Upper lobe of left lung (tissue), 6 donors: Measurements from ENCODE around the gene MOGAT2. TPM values are rescaled to one million over a fixed set of nuclear protein-coding genes. Genes with fewer than 3 reads are reported as not detected.

Experiments used
- ATAC-seq, 2 donors: fragments of 200-7000 bp; cut with Tn5 transposase; one replicate each; pipeline ENCODE4 v1.9.1; 2022; ENCODE audit warnings: mild to moderate bottlenecking in 2 of 2, moderate library complexity in 2 of 2; ENCODE audit not compliant: low FRiP score in 2 of 2
- DNase-seq, 2 donors: peaks; one replicate each; pipeline ENCODE4 v3.0.0-alpha.2; 2019 to 2020
- H3K27ac ChIP-seq, 4 donors: fragments of 200-600 bp; sonication (generic); one replicate each; pipeline ENCODE4 v1.5.1; 2016 to 2019
- H3K27me3 ChIP-seq, 4 donors: fragments of 200-600 bp; sonication (generic); one replicate each; pipeline ENCODE4 v1.5.1; 2017 to 2019
- H3K36me3 ChIP-seq, 4 donors: fragments of 200-600 bp; sonication (generic); one replicate each; pipeline ENCODE4 v1.5.1; 2016 to 2019
- H3K4me1 ChIP-seq, 4 donors: fragments of 200-600 bp; sonication (generic); one replicate each; pipeline ENCODE4 v1.5.1; 2018 to 2019
- H3K4me3 ChIP-seq, 4 donors: fragments of 200-600 bp; sonication (generic); one replicate each; pipeline ENCODE4 v1.5.1; 2017 to 2019; ENCODE audit warnings: mild to moderate bottlenecking in 2 of 4, moderate library complexity in 1 of 4
- H3K9me3 ChIP-seq, 4 donors: fragments of 200-600 bp; sonication (generic); one replicate each; pipeline ENCODE4 v1.5.1; 2018 to 2019
- EP300 ChIP-seq, 4 donors: sonication (generic); formaldehyde crosslinking; IDR thresholded peaks; one replicate each; pipeline ENCODE4 v1.5.1; 2017; ENCODE audit warnings: antibody characterized with exemption in 4 of 4, control low read depth in 2 of 4
- POLR2A ChIP-seq, 4 donors: fragments of 450-650 bp; IDR thresholded peaks; one replicate each; pipeline ENCODE4 v1.5.1; 2016 to 2017; ENCODE audit warnings: antibody characterized with exemption in 4 of 4, mild to moderate bottlenecking in 2 of 4
- POLR2AphosphoS5 ChIP-seq, 2 donors: sonication (generic); formaldehyde crosslinking; IDR thresholded peaks; one replicate each; pipeline ENCODE4 v1.5.1; 2017; ENCODE audit warnings: antibody characterized with exemption in 2 of 2
- WGBS, 2 donors: methylation state at CpG; one replicate each; pipeline ENCODE4 v1.1.5; 2017 to 2018; 5-methylcytosine and 5-hydroxymethylcytosine counted together
- total RNA-seq, 6 donors: library from RNA; depleted of rRNA in 4 of 6; stranded (reverse); fragments of >200 nt in 4 of 6; gene quantifications; one replicate each; pipeline versions ENCODE4 v1.1.0 to v1.2.1, GENCODE V29; 2016 to 2021
- TF ChIP-seq, protein P1 (sequence below), 6 experiments: fragments of 450-650 bp in 4 of 6; fragments of 200-600 bp in 2 of 6; sonication (generic) in 2 of 6; IDR thresholded peaks; one replicate each; pipeline ENCODE4 v1.5.1; 2016 to 2019; ENCODE audit warnings: antibody characterized with exemption in 6 of 6
- donor health status: DM: no; HTN: no; CAD: no; lungs with moderate emphysema.
- donor health status: DM: no; HTN: yes; CAD: no; lungs with severe emphysema.

Gene MOGAT2
- total RNA-seq, 6 donors from 2014 or later = 0.11 to 0.13 TPM; not detected in 4

DNA sequence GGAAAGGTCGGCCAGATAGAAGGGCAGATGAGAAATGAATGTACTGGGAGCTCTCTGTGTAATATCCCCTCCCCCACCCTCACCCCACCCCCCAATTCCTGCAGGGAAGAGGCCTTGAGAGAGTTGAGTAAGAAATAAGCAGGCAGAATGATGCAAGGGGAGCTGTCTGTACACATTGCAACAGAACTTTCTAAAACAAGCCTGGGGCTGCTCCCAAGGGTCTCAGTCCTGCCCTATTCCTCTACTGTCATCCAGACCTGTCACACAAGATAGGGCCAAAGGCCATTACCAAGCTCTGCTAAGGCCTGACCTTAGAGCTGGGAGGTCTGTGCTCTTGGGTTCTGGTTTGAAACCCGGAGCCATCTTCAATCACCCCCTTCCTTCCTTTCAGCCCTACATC, 45.2 kb downstream of the MOGAT2 start:
- H3K4me1 ChIP-seq = peaks cover 2 to 27% (median 14%) of the 10 kb centered on the region in 4 donors
- H3K36me3 ChIP-seq = no peaks in the 10 kb centered on the region
- H3K27me3 ChIP-seq = no peaks in the 10 kb centered on the region
- no peak for DNase-seq
- peak overlapping the region in 3 of 4 donors; percentile 16 to 74 (median 70) for H3K27ac ChIP-seq
- 51 to 59% methylated on average over 2 of the region's 2 CpGs for WGBS, 2 donors
- no peaks in the 10 kb centered on the region for H3K9me3 ChIP-seq
- ATAC-seq = no peak
- H3K4me3 ChIP-seq = no peak overlapping the region
- TF ChIP-seq POLR2AphosphoS5 (IDR thresholded peaks at IDR 0.05) (peak in 1 of 2 donors; percentile 11), POLR2A (IDR thresholded peaks at IDR 0.05) (no peak), EP300 (IDR thresholded peaks at IDR 0.05) (peak in 1 of 4 donors; percentile 31)
- TF ChIP-seq, protein P1, sequence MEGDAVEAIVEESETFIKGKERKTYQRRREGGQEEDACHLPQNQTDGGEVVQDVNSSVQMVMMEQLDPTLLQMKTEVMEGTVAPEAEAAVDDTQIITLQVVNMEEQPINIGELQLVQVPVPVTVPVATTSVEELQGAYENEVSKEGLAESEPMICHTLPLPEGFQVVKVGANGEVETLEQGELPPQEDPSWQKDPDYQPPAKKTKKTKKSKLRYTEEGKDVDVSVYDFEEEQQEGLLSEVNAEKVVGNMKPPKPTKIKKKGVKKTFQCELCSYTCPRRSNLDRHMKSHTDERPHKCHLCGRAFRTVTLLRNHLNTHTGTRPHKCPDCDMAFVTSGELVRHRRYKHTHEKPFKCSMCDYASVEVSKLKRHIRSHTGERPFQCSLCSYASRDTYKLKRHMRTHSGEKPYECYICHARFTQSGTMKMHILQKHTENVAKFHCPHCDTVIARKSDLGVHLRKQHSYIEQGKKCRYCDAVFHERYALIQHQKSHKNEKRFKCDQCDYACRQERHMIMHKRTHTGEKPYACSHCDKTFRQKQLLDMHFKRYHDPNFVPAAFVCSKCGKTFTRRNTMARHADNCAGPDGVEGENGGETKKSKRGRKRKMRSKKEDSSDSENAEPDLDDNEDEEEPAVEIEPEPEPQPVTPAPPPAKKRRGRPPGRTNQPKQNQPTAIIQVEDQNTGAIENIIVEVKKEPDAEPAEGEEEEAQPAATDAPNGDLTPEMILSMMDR (IDR thresholded peaks at IDR 0.05) = no peak

DNA sequence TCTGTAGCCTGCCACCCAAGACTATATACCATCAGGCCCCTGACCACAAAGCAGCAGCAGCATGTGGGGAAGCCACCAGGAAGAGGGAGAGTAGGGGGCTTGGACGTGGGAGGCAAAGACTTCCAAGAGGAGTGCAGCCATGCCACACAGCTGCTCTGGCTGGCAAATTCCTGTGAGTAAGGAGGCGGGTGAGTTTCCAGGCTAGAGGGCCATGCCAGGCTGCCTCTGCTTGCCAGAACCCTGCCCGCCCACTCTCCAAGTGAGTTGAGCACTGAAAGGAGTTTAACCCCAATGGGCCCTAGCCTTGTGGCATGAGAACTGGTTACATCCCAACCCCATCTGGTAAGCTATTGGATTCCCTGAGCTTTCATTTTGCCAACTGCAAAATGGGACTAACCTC, 46.2 kb downstream of the MOGAT2 start:
- peak overlapping the region in 1 of 4 donors; percentile 74 for H3K27ac ChIP-seq
- no peak for ATAC-seq
- no peaks in the 10 kb centered on the region for H3K9me3 ChIP-seq
- 47 to 78% methylated on average over 3 of the region's 3 CpGs for WGBS, 2 donors
- peaks cover 0 to 4% (median 0%) of the 10 kb centered on the region in 4 donors for H3K27me3 ChIP-seq
- TF ChIP-seq, protein P1 (IDR thresholded peaks at IDR 0.05) = no peak
- TF ChIP-seq POLR2A (IDR thresholded peaks at IDR 0.05) (no peak), EP300 (IDR thresholded peaks at IDR 0.05) (no peak), POLR2AphosphoS5 (IDR thresholded peaks at IDR 0.05) (no peak)
- DNase-seq = no peak
- H3K36me3 ChIP-seq = no peaks in the 10 kb centered on the region
- no peak overlapping the region for H3K4me3 ChIP-seq
- H3K4me1 ChIP-seq = peaks cover 11 to 36% (median 22%) of the 10 kb centered on the region in 4 donors

DNA sequence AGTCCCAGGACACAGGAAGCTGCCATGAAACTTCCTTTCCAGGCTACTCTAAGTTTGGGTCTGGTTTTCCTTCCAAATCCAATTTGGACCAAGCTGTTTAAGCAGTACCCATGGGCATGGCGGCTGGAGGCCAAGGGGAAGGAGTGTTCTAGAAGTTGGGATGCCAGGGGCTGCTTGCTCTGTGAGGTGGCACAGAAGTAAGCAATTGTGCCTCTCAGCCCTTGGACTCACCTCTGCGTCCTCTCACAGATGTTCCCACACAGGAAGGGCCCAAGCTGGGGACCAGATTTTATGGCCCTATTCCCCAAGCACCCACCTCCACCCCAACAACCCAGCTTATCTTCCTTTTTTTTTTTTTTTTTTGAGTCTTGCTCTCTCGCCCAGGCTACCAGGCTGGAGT, 47.5 kb downstream of the MOGAT2 start:
- Histone ChIP-seq H3K4me1 (peaks cover 13 to 43% (median 30%) of the 10 kb centered on the region in 4 donors), H3K9me3 (no peaks in the 10 kb centered on the region), H3K27ac (no peak overlapping the region), H3K4me3 (no peak overlapping the region), H3K27me3 (peaks cover 0 to 10% (median 0%) of the 10 kb centered on the region in 4 donors), H3K36me3 (no peaks in the 10 kb centered on the region)
- TF ChIP-seq EP300 (IDR thresholded peaks at IDR 0.05) (no peak), POLR2A (IDR thresholded peaks at IDR 0.05) (no peak), POLR2AphosphoS5 (IDR thresholded peaks at IDR 0.05) (no peak)
- TF ChIP-seq, protein P1 (IDR thresholded peaks at IDR 0.05) = no peak
- WGBS, 2 donors = 90 to 96% methylated on average over 3 of the region's 3 CpGs
- DNase-seq (no peak), ATAC-seq (no peak)

DNA sequence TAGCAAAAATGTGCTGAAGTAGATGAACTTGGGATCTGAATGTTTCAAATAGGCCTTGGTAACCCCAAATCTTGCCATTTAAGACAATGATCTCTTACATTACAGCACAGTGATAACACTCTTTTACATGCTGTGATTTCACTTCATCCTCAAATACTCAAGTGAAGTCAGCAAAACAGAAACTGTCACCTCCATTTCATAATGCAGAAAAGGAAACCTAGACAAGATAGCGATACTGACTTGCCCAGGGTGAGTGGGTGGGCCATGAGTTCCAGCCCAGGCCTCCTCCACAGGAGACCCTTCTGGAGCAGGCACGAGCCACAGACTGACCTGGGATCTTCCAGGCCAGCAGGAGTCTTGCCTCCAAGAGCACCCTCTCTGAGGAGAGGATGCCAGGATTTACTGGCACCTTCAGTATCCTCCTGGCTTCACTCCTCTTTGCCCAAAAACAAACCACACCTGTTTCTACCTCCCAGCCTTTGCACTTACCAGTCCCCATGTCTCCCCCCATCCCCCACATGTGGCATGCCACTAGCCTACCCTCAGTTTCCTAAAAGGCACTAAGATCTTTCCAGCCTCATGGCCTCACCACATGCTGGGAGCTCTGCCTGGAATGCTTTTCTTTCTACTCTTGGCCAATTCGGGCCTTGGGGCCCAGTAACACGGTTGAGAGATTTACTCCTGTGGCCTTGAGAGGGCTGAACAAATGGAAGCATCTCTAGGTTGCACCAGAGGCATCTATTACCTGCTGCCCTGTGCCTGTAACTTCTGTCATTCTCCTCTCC, 49.0 kb downstream of the MOGAT2 start:
- Histone ChIP-seq H3K27ac (no peak overlapping the region), H3K9me3 (no peaks in the 10 kb centered on the region), H3K36me3 (no peaks in the 10 kb centered on the region), H3K4me3 (no peak overlapping the region), H3K4me1 (peaks cover 13 to 57% (median 39%) of the 10 kb centered on the region in 4 donors), H3K27me3 (peaks cover 0 to 10% (median 0%) of the 10 kb centered on the region in 4 donors)
- TF ChIP-seq EP300 (IDR thresholded peaks at IDR 0.05) = no peak
- no peak for TF ChIP-seq POLR2A (IDR thresholded peaks at IDR 0.05)
- TF ChIP-seq, protein P1 (IDR thresholded peaks at IDR 0.05) = no peak
- no peak for TF ChIP-seq POLR2AphosphoS5 (IDR thresholded peaks at IDR 0.05)
- WGBS, 2 donors = 77 to 79% methylated on average over 4 of the region's 4 CpGs
- DNase-seq (no peak), ATAC-seq (no peak)
